ENCODE measurements around the gene SETBP1.

Gene SETBP1

GRCh38 chr18:44777457-44778192 lies 96.9 kb downstream of the SETBP1 start:
- no peak for DNase-seq (ENCODE audit: insufficient read length, low spot score)
- FAIRE-seq, result no peak
- TF ChIP-seq CTCF (IDR thresholded peaks at IDR 0.05; ENCODE audit: insufficient read depth, missing control alignments), result no peak

- FAIRE-seq (no peak), DNase-seq (ENCODE audit: insufficient read length, low spot score) (no peak)
- TF ChIP-seq CTCF (IDR thresholded peaks at IDR 0.05; ENCODE audit: insufficient read depth, missing control alignments), result no peak
Observed at GRCh38 chr18:44778788-44779187, 98.1 kb downstream of the SETBP1 start.

DNA sequence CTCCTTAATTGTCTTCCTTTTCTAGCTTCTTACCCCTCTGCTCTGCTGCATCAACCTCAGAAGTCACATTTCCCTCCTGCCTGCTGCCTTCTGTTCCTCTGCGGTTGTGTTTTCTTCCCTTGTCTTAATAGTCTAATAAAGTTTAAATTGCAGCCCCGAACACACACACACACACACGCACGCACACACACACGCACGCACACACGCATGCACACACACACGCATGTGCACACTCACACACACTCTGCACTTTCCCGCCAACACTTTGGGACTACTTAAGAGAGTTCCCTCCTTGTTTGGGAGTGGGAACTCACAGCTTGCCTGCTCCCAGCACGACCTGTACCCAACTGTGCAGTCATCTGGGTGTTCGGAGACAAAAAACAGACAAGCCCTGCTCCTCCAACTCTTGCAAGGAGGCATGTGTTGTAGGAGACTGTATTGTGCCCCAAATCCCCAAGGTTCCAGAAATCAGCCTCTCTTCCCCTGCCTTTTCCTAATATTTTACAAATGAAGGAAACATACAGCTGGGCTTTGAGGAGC lies 99.1 kb downstream of the SETBP1 start:
- FAIRE-seq (no peak), DNase-seq (ENCODE audit: insufficient read length, low spot score) (no peak)
- no peak for TF ChIP-seq CTCF (IDR thresholded peaks at IDR 0.05; ENCODE audit: insufficient read depth, missing control alignments)

DNA sequence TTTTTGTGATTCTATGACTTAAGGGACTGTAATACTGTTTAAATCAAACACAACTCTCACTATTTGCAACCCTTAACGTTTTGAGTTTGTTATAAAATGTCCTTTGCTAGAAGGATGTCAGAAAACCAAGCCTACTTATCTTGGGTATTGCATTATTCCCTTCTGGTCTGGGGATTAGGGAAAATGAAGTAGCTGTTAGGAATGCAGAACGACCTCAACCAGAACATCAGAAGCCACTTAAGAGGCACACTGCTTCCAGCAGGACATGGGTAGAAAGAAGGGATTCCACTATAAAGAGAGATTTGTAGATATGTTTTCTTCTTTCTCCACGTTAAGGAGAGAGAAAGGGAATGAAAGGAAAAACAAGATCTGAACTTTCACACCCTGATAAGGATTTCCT lies 101.2 kb downstream of the SETBP1 start:
- TF ChIP-seq CTCF (IDR thresholded peaks at IDR 0.05; ENCODE audit: insufficient read depth, missing control alignments), result no peak
- FAIRE-seq, result no peak
- DNase-seq (ENCODE audit: insufficient read length, low spot score), result no peak

DNA sequence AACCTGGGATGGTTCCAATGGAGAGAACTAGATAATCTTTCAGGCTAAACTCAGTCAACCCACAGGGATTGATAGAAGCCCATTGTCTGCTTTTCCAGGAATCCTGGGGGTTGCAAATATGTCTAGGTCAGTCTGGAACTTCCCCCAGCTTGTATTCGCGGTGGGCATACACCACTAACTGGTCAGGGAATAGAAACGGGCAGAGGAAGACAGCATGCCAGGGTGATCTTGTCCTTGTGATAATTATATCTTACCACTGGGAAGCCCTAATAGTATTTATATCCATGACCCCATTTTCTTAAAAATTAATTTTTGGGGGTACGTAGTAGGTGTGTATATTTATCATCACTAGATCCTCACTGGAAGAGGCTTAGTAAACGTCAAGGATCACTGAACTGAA lies 101.9 kb downstream of the SETBP1 start:
- DNase-seq (ENCODE audit: insufficient read length, low spot score) (no peak), FAIRE-seq (no peak)
- TF ChIP-seq CTCF (IDR thresholded peaks at IDR 0.05; ENCODE audit: insufficient read depth, missing control alignments), result no peak

- no peak for FAIRE-seq
- DNase-seq (ENCODE audit: insufficient read length, low spot score), result no peak
- TF ChIP-seq CTCF (IDR thresholded peaks at IDR 0.05; ENCODE audit: insufficient read depth, missing control alignments), result no peak
Observed at GRCh38 chr18:44783371-44783770, 102.7 kb downstream of the SETBP1 start.

DNA sequence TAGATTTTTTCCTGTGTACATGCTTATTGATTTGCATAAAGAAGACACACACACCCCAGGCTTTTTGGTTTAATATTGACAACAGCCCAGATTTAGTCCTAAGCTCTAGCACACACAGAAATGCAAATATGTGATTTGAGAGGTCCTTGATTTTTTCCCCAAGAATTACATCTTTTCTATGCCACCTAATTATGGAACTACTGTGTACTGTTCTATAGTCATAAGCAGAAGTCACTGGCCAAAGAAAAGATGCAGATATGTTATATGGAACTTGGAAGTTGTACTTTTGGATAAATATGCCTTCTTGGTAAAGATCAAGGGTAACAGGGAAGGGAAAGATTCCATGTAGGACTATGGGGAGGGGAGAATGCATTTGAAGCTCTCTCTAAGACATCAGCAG lies 105.6 kb downstream of the SETBP1 start:
- DNase-seq (ENCODE audit: insufficient read length, low spot score), result no peak
- no peak for TF ChIP-seq CTCF (IDR thresholded peaks at IDR 0.05; ENCODE audit: insufficient read depth, missing control alignments)
- no peak for FAIRE-seq
